ENCODE measurements around the gene PHLPP1.

GRCh38 chr18:62883937-62884735 is 168.8 kb downstream of the PHLPP1 start:
- TF ChIP-seq POLR2A (IDR thresholded peaks at IDR 0.05) (no peak), CTCF (IDR thresholded peaks at IDR 0.05) (no peak)

Measured in Peyer's patch (tissue), 4 donors.